Measurements from ENCODE around the gene INIP. TPM values are rescaled to one million over a fixed set of nuclear protein-coding genes. Genes with fewer than 3 reads are reported as not detected.

The INIP gene
- total and polyA plus RNA-seq, 4 experiments from 2014 or later, result 25.2 to 44.6 (median 38.2) TPM

DNA sequence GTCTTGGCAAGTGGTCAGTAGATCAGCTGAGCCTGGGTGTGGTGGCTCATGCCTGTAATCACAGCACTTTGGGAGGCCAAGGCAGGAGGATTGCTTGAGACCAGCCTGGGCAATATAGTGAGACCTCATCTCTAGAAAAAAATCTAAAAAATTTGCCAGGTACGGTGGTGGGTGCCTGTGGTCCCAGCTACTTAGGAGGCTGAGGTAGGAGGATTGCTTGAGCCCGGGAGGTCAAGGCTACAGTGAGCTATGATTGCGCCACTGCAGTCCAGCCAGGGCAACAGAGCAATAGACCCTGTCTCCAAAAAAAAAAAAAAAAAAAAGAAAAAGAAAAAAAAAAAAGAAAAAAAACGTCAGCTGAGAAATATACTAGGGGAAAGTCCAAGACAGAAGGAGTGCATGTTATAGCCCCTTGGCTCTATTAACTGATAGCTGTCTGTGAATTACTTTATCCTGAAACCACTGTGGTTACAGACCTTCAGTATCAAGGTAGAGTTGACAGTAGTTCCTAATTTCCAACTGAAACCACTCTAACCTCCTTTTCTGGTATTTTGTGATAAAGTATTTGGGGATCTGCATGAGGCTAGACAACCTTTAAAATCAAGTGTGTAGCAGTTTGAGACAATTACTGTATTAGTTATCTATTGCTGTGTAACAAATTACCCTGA, 2.3 kb upstream of the INIP start:
- Histone ChIP-seq H3K27me3 (ENCODE audit: insufficient read depth, low read length) (no peaks in the 10 kb centered on the region), H3K36me3 (ENCODE audit: insufficient read depth, low read length) (no peaks in the 10 kb centered on the region), H3K9me3 (ENCODE audit: control insufficient read depth in 1 of 2, low read length in 2 of 2) (no peaks in the 10 kb centered on the region), H3K27ac (ENCODE audit: low read depth, low read length) (no peak overlapping the region), H3K4me1 (ENCODE audit: insufficient read depth, low read length) (peaks cover 18% of the 10 kb centered on the region), H3K4me3 (ENCODE audit: low read length in 2 of 2) (no peak overlapping the region)
- peaks cover 0 to 9% of the 10 kb centered on the region in 2 donors for H3K36me3 Mint-ChIP-seq
- peaks cover 9 to 18% (median 13%) of the 10 kb centered on the region in 4 donors for H3K4me1 Mint-ChIP-seq
- ChIA-PET POLR2A (ENCODE audit: partially characterized antibody) (interaction anchor here (4.4 kb wide), 1 partner anchor 31 kb away, joined by 63 read pairs; the partner anchor contains the start of gene SNX30), CTCF (ENCODE audit: partially characterized antibody) (interaction anchor here (5.0 kb wide), 1 partner anchor 72 kb away, joined by 44 read pairs; no protein-coding TSS in a partner anchor)
- intact Hi-C loops (cut with micrococcal nuclease), result no loop called here
- H3K9me3 Mint-ChIP-seq, result no peaks in the 10 kb centered on the region
- H3K4me3 Mint-ChIP-seq, result no peak overlapping the region
- no peaks in the 10 kb centered on the region for H3K27me3 Mint-ChIP-seq
- no peak for DNase-seq
- peak overlapping the region in 1 of 7 donors; percentile 94 for H3K27ac Mint-ChIP-seq

- peaks cover 0 to 9% of the 10 kb centered on the region in 2 donors for H3K36me3 Mint-ChIP-seq
- intact Hi-C loops (cut with micrococcal nuclease), result loop anchor here (2.0 to 10.0 kb wide), 3 partner anchors 545 to 691 kb away; partner anchors contain the start of genes C9orf43, CDC26, POLE3 and PRPF4
- POLR2A ChIA-PET (ENCODE audit: partially characterized antibody), result interaction anchor here (4.4 kb wide), 1 partner anchor 32 kb away, joined by 63 read pairs; the partner anchor contains the start of gene SNX30
- peaks cover 9 to 20% (median 15%) of the 10 kb centered on the region in 4 donors for H3K4me1 Mint-ChIP-seq
- no peaks in the 10 kb centered on the region for H3K9me3 Mint-ChIP-seq
- peak overlapping the region in 4 of 7 donors; percentile 6 to 94 (median 42) for H3K27ac Mint-ChIP-seq
- H3K27me3 Mint-ChIP-seq, result no peaks in the 10 kb centered on the region
- H3K4me3 ChIP-seq (ENCODE audit: low read length in 2 of 2), result no peak overlapping the region
- no peaks in the 10 kb centered on the region for H3K9me3 ChIP-seq (ENCODE audit: control insufficient read depth in 1 of 2, low read length in 2 of 2)
- H3K4me3 Mint-ChIP-seq, result no peak overlapping the region
- H3K4me1 ChIP-seq (ENCODE audit: insufficient read depth, low read length), result peaks cover 21% of the 10 kb centered on the region
- no peak for DNase-seq
- no peak overlapping the region for H3K27ac ChIP-seq (ENCODE audit: low read depth, low read length)
- no peaks in the 10 kb centered on the region for H3K27me3 ChIP-seq (ENCODE audit: insufficient read depth, low read length)
- CTCF ChIA-PET (ENCODE audit: partially characterized antibody), result interaction anchor here (1.3 to 5.0 kb wide), 2 partner anchors 31 to 73 kb away, joined by 7 to 44 read pairs; partner anchors contain the start of gene SNX30
- H3K36me3 ChIP-seq (ENCODE audit: insufficient read depth, low read length), result no peaks in the 10 kb centered on the region
These were observed 1.8 kb upstream of the INIP start for GRCh38 chr9:112719696-112720095.

- peak overlapping the region in 5 of 7 donors; percentile 6 to 94 (median 70) for H3K27ac Mint-ChIP-seq
- POLR2A ChIA-PET (ENCODE audit: partially characterized antibody), result interaction anchor here (1.7 to 4.4 kb wide), 2 partner anchors 32 to 233 kb away, joined by 10 to 63 read pairs; partner anchors contain the start of genes KIAA1958 and SNX30
- H3K4me3 ChIP-seq (ENCODE audit: low read length in 2 of 2), result no peak overlapping the region
These were observed 1.3 kb upstream of the INIP start for GRCh38 chr9:112719241-112719691.

DNA sequence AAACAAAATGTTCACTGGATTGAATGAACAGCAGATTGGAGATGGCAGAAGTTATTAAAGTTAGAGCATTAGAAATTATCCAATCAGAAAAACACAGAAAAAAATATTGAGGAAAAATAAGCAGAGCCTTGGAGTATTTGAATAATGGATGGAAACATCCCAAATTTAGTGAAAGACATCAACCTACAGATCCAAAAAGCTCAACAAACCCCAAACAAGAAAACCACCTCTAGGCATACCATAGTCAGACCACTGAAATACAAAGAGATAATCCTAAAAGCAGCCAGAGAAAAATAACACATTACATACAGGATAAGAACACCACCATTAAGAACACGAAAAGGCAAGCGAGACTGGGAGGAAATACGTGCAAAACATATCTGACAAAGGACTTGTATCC, 5.2 kb downstream of the INIP start:
- ChIA-PET CTCF (ENCODE audit: partially characterized antibody) (interaction anchor here (1.0 kb wide), 1 partner anchor 269 kb away, joined by 3 read pairs; no protein-coding TSS in a partner anchor), POLR2A (ENCODE audit: partially characterized antibody) (no interaction called here)
- intact Hi-C loops (cut with micrococcal nuclease), result loop anchor here (10.0 kb wide), 1 partner anchor 538 kb away; the partner anchor contains the start of gene SUSD1
- peak overlapping the region in 2 of 8 donors; percentile 18 to 31 for H3K4me3 Mint-ChIP-seq
- no peaks in the 10 kb centered on the region for H3K27me3 Mint-ChIP-seq
- no peak for DNase-seq
- H3K4me3 ChIP-seq (ENCODE audit: low read length in 2 of 2), result no peak overlapping the region
- peaks cover 6% of the 10 kb centered on the region for H3K36me3 ChIP-seq (ENCODE audit: insufficient read depth, low read length)
- H3K27me3 ChIP-seq (ENCODE audit: insufficient read depth, low read length), result no peaks in the 10 kb centered on the region
- no peak overlapping the region for H3K27ac ChIP-seq (ENCODE audit: low read depth, low read length)
- H3K27ac Mint-ChIP-seq, result peak overlapping the region in 2 of 7 donors; percentile 36 to 51
- peaks cover 0 to 2% (median 0%) of the 10 kb centered on the region in 8 donors for H3K9me3 Mint-ChIP-seq
- H3K36me3 Mint-ChIP-seq, result peaks cover 38 to 41% of the 10 kb centered on the region in 2 donors
- no peaks in the 10 kb centered on the region for H3K9me3 ChIP-seq (ENCODE audit: control insufficient read depth in 1 of 2, low read length in 2 of 2)
- peaks cover 26% of the 10 kb centered on the region for H3K4me1 ChIP-seq (ENCODE audit: insufficient read depth, low read length)
- peaks cover 27 to 67% (median 31%) of the 10 kb centered on the region in 4 donors for H3K4me1 Mint-ChIP-seq

More at GRCh38 chr9:112719241-112719691, 1.3 kb upstream of the INIP start:
- Histone ChIP-seq H3K4me1 (ENCODE audit: insufficient read depth, low read length) (peaks cover 21% of the 10 kb centered on the region), H3K27ac (ENCODE audit: low read depth, low read length) (no peak overlapping the region), H3K36me3 (ENCODE audit: insufficient read depth, low read length) (no peaks in the 10 kb centered on the region), H3K9me3 (ENCODE audit: control insufficient read depth in 1 of 2, low read length in 2 of 2) (no peaks in the 10 kb centered on the region), H3K27me3 (ENCODE audit: insufficient read depth, low read length) (no peaks in the 10 kb centered on the region)
- no peak for DNase-seq
- H3K27me3 Mint-ChIP-seq, result no peaks in the 10 kb centered on the region
- peaks cover 3 to 9% of the 10 kb centered on the region in 2 donors for H3K36me3 Mint-ChIP-seq
- H3K4me3 Mint-ChIP-seq, result peak overlapping the region in 1 of 8 donors; percentile 38
- CTCF ChIA-PET (ENCODE audit: partially characterized antibody), result interaction anchor here (1.3 to 5.0 kb wide), 2 partner anchors 32 to 73 kb away, joined by 7 to 44 read pairs; partner anchors contain the start of gene SNX30
- H3K4me1 Mint-ChIP-seq, result peaks cover 10 to 25% (median 17%) of the 10 kb centered on the region in 4 donors
- intact Hi-C loops (cut with micrococcal nuclease), result loop anchor here (2.0 to 10.0 kb wide), 3 partner anchors 544 to 692 kb away; partner anchors contain the start of genes C9orf43, CDC26, POLE3 and PRPF4
- H3K9me3 Mint-ChIP-seq, result no peaks in the 10 kb centered on the region

DNA sequence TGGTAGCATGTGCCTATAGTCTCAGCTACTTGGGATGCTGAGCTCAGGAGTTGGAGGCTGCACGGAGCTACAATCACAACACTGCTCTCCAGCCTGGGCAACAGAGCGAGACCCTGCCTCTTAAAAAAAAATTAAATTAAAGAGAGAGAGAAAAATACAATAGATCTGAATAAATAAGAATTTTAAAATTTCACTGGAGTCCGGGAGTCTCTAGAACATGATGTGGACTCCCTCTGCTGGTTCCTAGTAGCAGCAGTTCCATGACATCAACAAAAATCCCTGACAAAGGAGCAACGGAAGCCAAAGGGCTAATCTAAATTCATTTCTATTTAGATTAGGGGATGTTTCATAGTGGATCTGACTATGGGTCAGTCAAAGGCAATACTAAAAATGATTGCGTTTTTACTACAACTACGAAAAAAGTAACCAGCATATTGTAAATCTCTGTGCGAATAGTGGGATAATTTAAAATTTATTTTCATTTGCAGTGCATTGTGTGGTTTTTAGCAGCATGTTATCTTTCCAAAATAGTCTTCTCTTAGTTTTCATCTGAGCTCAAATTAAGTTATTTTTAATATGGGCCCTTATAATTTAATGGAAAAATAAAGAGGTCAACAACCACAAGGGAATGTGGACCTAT, 6.7 kb downstream of the INIP start:
- POLR2A ChIA-PET (ENCODE audit: partially characterized antibody), result no interaction called here
- Histone ChIP-seq H3K27me3 (ENCODE audit: insufficient read depth, low read length) (no peaks in the 10 kb centered on the region), H3K4me1 (ENCODE audit: insufficient read depth, low read length) (peaks cover 12% of the 10 kb centered on the region), H3K4me3 (ENCODE audit: low read length in 2 of 2) (no peak overlapping the region), H3K27ac (ENCODE audit: low read depth, low read length) (no peak overlapping the region), H3K9me3 (ENCODE audit: control insufficient read depth in 1 of 2, low read length in 2 of 2) (no peaks in the 10 kb centered on the region), H3K36me3 (ENCODE audit: insufficient read depth, low read length) (peaks cover 6% of the 10 kb centered on the region)
- Mint-ChIP-seq H3K27ac (no peak overlapping the region), H3K9me3 (peaks cover 0 to 2% (median 0%) of the 10 kb centered on the region in 8 donors), H3K4me3 (no peak overlapping the region), H3K36me3 (peaks cover 35 to 41% of the 10 kb centered on the region in 2 donors), H3K4me1 (peaks cover 20 to 61% (median 26%) of the 10 kb centered on the region in 4 donors), H3K27me3 (no peaks in the 10 kb centered on the region)
- no peak for DNase-seq
- intact Hi-C loops (cut with micrococcal nuclease), result loop anchor here (10.0 kb wide), 1 partner anchor 536 kb away; the partner anchor contains the start of gene SUSD1
- CTCF ChIA-PET (ENCODE audit: partially characterized antibody), result interaction anchor here (0.7 to 1.2 kb wide), 2 partner anchors 54 to 625 kb away, joined by 3 read pairs; no protein-coding TSS in a partner anchor

DNA sequence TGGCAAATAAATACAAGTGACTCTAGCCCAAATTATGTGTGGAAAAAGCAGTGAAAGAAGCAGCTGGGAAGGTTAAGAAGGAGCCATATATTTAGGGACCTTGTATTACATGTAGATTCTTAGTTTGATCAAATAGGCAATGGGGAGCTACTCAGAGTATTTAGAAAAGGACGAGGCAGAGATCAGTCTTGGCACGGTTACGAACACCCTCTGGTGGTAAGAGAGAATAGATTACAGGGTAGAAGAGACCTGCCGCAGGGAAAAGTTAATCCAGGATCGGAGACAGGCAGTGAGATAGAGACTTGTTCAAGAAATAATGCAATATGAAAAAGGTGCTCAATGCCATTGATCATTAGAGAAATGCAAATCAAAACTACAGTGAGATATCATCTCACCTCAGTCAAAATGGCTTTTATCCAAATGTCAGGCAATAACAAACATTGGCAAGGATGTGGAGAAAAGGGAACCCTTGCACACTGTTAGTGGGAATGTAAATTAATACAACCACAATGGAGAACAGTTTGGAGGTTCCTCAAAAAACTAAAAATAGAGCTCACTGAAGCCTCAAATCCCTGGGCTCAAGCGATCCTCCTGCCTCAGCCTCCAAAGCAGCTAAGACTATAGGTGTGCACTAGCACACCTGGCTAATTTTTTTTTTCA, 12.0 kb downstream of the INIP start:
- Mint-ChIP-seq H3K27me3 (no peaks in the 10 kb centered on the region), H3K4me1 (peaks cover 21 to 35% (median 23%) of the 10 kb centered on the region in 4 donors), H3K27ac (peak overlapping the region in 3 of 7 donors; percentile 32 to 87 (median 38)), H3K4me3 (no peak overlapping the region), H3K36me3 (peaks cover 29 to 47% of the 10 kb centered on the region in 2 donors), H3K9me3 (peaks cover 0 to 2% (median 0%) of the 10 kb centered on the region in 8 donors)
- Histone ChIP-seq H3K9me3 (ENCODE audit: control insufficient read depth in 1 of 2, low read length in 2 of 2) (no peaks in the 10 kb centered on the region), H3K36me3 (ENCODE audit: insufficient read depth, low read length) (no peaks in the 10 kb centered on the region), H3K4me1 (ENCODE audit: insufficient read depth, low read length) (no peaks in the 10 kb centered on the region), H3K4me3 (ENCODE audit: low read length in 2 of 2) (no peak overlapping the region), H3K27ac (ENCODE audit: low read depth, low read length) (no peak overlapping the region), H3K27me3 (ENCODE audit: insufficient read depth, low read length) (no peaks in the 10 kb centered on the region)
- ChIA-PET CTCF (ENCODE audit: partially characterized antibody) (no interaction called here), POLR2A (ENCODE audit: partially characterized antibody) (no interaction called here)
- DNase-seq, result no peak
- intact Hi-C loops (cut with micrococcal nuclease), result no loop called here
